Osteoblast (primary cell): ENCODE data around the gene ANKFN1. TPM values are rescaled to one million over a fixed set of nuclear protein-coding genes. Genes with fewer than 3 reads are reported as not detected.

Experiments used
- DNase-seq: peaks from one replicate; pipeline ENCODE4 v3.0.0; 2011; ENCODE audit warnings: low spot score, mixed read lengths; ENCODE audit not compliant: insufficient read length; ENCODE audit errors: missing footprints
- H2AFZ ChIP-seq: 2 replicates; pipeline ENCODE4 v1.6.0; 2011; ENCODE audit warnings: mild to moderate bottlenecking, low read length
- H3K27ac ChIP-seq: 2 replicates; pipeline ENCODE4 v1.5.1; 2011; ENCODE audit warnings: mild to moderate bottlenecking, low read depth, low read length, moderate library complexity
- H3K27me3 ChIP-seq: 2 replicates; pipeline ENCODE4 v1.6.0; 2012; ENCODE audit warnings: mild to moderate bottlenecking, control low read depth, inconsistent platforms, low read length, moderate library complexity; ENCODE audit not compliant: insufficient read depth
- H3K36me3 ChIP-seq: 2 replicates; pipeline ENCODE4 v1.5.1; 2011; ENCODE audit warnings: mild to moderate bottlenecking, low read length, control low read depth, moderate library complexity; ENCODE audit not compliant: insufficient read depth
- H3K4me1 ChIP-seq: 2 replicates; pipeline ENCODE4 v1.5.1; 2011; ENCODE audit warnings: mild to moderate bottlenecking, low read length, control low read depth, moderate library complexity; ENCODE audit not compliant: insufficient read depth
- H3K4me2 ChIP-seq: 2 replicates; pipeline ENCODE4 v1.6.0; 2011; ENCODE audit warnings: mild to moderate bottlenecking, low read length; ENCODE audit not compliant: insufficient read depth
- H3K4me3 ChIP-seq: fragments of 200-600 bp; sonication (generic); 3 replicates; pipeline ENCODE4 v1.5.1; 2012; ENCODE audit warnings: mild to moderate bottlenecking, low read length, inconsistent platforms; ENCODE audit not compliant: insufficient read depth
- H3K79me2 ChIP-seq: 2 replicates; pipeline ENCODE4 v1.6.0; 2012; ENCODE audit warnings: mild to moderate bottlenecking, low read length, control low read depth, inconsistent platforms; ENCODE audit not compliant: insufficient read depth
- H3K9me3 ChIP-seq: 2 replicates; pipeline ENCODE4 v1.5.1; 2011; ENCODE audit warnings: low read depth, low read length, control low read depth
- H4K20me1 ChIP-seq: 2 replicates; pipeline ENCODE4 v1.6.0; 2012; ENCODE audit warnings: mild to moderate bottlenecking, low read length, control low read depth; ENCODE audit not compliant: insufficient read depth
- CTCF ChIP-seq: IDR thresholded peaks from 2 replicates; pipeline ENCODE4 v1.5.1; 2011; ENCODE audit warnings: mild to moderate bottlenecking, low read depth, low read length, moderate library complexity; ENCODE audit errors: extremely low read depth
- total RNA-seq: library from RNA; depleted of rRNA; stranded (reverse); fragments of >200 nt; gene quantifications from 2 replicates; pipeline ENCODE4 v1.2.3, GENCODE V29; 2012

Gene ANKFN1
- total RNA-seq, 1 donor = 0.72 TPM

DNA sequence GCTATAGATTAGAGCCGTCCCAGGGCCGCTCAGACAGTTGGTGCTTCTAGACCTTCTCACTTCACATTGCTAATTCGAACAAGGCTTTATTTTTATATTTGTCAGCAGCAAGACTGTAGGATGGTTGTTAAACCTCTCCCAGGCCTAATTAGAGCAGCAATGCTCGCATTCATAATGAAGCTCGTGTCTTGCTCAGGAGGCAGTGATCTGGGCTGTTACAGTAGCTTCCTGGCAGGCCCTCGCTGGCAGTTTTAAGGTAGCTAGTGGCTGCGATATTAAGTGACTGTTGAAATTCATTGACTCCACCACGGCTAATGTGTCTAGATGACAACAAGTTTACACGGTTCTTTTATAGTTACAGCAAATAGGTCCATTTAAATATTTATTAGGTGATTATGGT is 23.2 kb upstream of the ANKFN1 start:
- no peak overlapping the region for H3K4me2 ChIP-seq
- no peak overlapping the region for H2AFZ ChIP-seq
- DNase-seq = no peak

GRCh38 chr17:56130631-56131030 is 22.6 kb upstream of the ANKFN1 start:
- no peak for TF ChIP-seq CTCF
- no peaks in the 10 kb centered on the region for H3K79me2 ChIP-seq
- DNase-seq = no peak
- H2AFZ ChIP-seq = no peak overlapping the region
- no peaks in the 10 kb centered on the region for H4K20me1 ChIP-seq
- H3K4me1 ChIP-seq = peaks cover 11% of the 10 kb centered on the region
- H3K9me3 ChIP-seq = no peaks in the 10 kb centered on the region
- no peak overlapping the region for H3K4me3 ChIP-seq
- no peaks in the 10 kb centered on the region for H3K27me3 ChIP-seq
- no peak overlapping the region for H3K27ac ChIP-seq
- no peaks in the 10 kb centered on the region for H3K36me3 ChIP-seq
- H3K4me2 ChIP-seq = no peak overlapping the region

More for the DNA sequence above, 23.2 kb upstream of the ANKFN1 start:
- H3K4me1 ChIP-seq = peaks cover 11% of the 10 kb centered on the region
- no peaks in the 10 kb centered on the region for H3K9me3 ChIP-seq
- no peak for TF ChIP-seq CTCF
- no peaks in the 10 kb centered on the region for H3K36me3 ChIP-seq
- no peaks in the 10 kb centered on the region for H4K20me1 ChIP-seq
- no peak overlapping the region for H3K4me3 ChIP-seq
- no peak overlapping the region for H3K27ac ChIP-seq
- no peaks in the 10 kb centered on the region for H3K79me2 ChIP-seq
- H3K27me3 ChIP-seq = no peaks in the 10 kb centered on the region

GRCh38 chr17:56131431-56131830 is 21.8 kb upstream of the ANKFN1 start:
- H3K36me3 ChIP-seq = no peaks in the 10 kb centered on the region
- no peak overlapping the region for H3K27ac ChIP-seq
- peaks cover 8% of the 10 kb centered on the region for H3K4me1 ChIP-seq
- no peaks in the 10 kb centered on the region for H3K79me2 ChIP-seq
- no peaks in the 10 kb centered on the region for H4K20me1 ChIP-seq
- no peak overlapping the region for H3K4me3 ChIP-seq
- DNase-seq = no peak
- H3K27me3 ChIP-seq = no peaks in the 10 kb centered on the region
- no peak overlapping the region for H3K4me2 ChIP-seq
- no peak for TF ChIP-seq CTCF
- H3K9me3 ChIP-seq = no peaks in the 10 kb centered on the region
- no peak overlapping the region for H2AFZ ChIP-seq

DNA sequence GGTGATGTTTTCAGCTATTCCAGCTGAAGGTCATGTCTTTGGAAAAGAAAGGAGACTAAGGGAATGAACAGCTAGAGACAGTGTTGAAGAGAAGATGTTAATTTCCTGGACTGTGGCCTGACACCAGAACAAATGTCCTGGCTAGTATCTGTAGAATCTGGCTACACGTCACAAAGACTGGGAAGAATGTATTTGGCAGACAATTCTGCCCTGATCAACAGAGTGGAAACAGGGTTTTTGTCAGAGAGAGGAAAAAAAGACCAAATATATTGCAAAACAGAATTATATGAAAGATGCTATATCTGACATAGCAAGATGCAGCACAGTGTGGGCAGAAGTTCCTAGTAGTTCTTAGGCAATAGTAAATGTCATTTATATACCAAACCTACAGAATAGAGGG is 17.0 kb upstream of the ANKFN1 start:
- Histone ChIP-seq H3K27ac (no peak overlapping the region), H2AFZ (no peak overlapping the region)
- no peak for DNase-seq

More for the DNA sequence above, 17.0 kb upstream of the ANKFN1 start:
- Histone ChIP-seq H3K9me3 (no peaks in the 10 kb centered on the region), H3K27me3 (no peaks in the 10 kb centered on the region), H3K79me2 (no peaks in the 10 kb centered on the region), H3K4me2 (no peak overlapping the region), H3K4me1 (peaks cover 9% of the 10 kb centered on the region), H3K4me3 (no peak overlapping the region), H4K20me1 (no peaks in the 10 kb centered on the region), H3K36me3 (no peaks in the 10 kb centered on the region)
- TF ChIP-seq CTCF = no peak
